A673 (cell line): Measurements from ENCODE around the gene FAN1. TPM values are rescaled to one million over a fixed set of nuclear protein-coding genes. Genes with fewer than 3 reads are reported as not detected.
A peak's percentile ranks its signal among the peaks of the same experiment; 100 is the strongest.

Experiments used
- Bru-seq: library from RNA; stranded (reverse); fragments of 400-500 nt; gene quantifications from one replicate; lab custom pipeline; 2021; lab: Mats Ljungman, UMichigan
- BruChase-seq, 2 experiments: library from RNA; stranded (reverse); fragments of 400-500 nt; gene quantifications; one replicate each; lab custom pipeline; 2021; lab: Mats Ljungman, UMichigan
- BruUV-seq: library from RNA; stranded (reverse); fragments of 400-500 nt; replicated peaks from 2 replicates; lab custom pipeline; 2021; lab: Mats Ljungman, UMichigan
- CTCF ChIA-PET: fragments of 300-600 bp; sonication (Branson Sonifier 250); formaldehyde crosslinking; loops from one replicate; lab custom pipeline; 2022; ENCODE audit warnings: antibody characterized with exemption; lab: Charles Lee
- POLR2A ChIA-PET: fragments of 300-600 bp; sonication (Branson Sonifier 250); formaldehyde crosslinking; loops from one replicate; lab custom pipeline; 2022; ENCODE audit warnings: antibody characterized with exemption; ENCODE audit not compliant: low non-redundant PET; lab: Charles Lee
- DNase-seq: peaks from one replicate; pipeline ENCODE4 v3.0.0-alpha.2; 2015; ENCODE audit warnings: low spot score
- H3K27ac ChIP-seq: fragments of 200-600 bp; sonication (generic); 2 replicates; pipeline ENCODE4 v1.5.1; 2016; ENCODE audit warnings: mixed run types, low read depth, mild to moderate bottlenecking, mixed read lengths, antibody characterized with exemption, low read length; ENCODE audit not compliant: poor library complexity, severe bottlenecking
- H3K27me3 ChIP-seq: fragments of 200-600 bp; sonication (generic); replicated peaks from 2 replicates; pipeline ENCODE4 v1.6.1; 2017; ENCODE audit warnings: mixed run types, low read depth, mild to moderate bottlenecking, mixed read lengths, antibody characterized with exemption, low read length; ENCODE audit not compliant: insufficient read depth, poor library complexity
- H3K36me3 ChIP-seq: fragments of 200-600 bp; sonication (generic); 2 replicates; pipeline ENCODE4 v1.6.1; 2016; ENCODE audit warnings: mixed run types, mild to moderate bottlenecking, mixed read lengths, antibody characterized with exemption, low read length; ENCODE audit not compliant: insufficient read depth, poor library complexity, severe bottlenecking
- H3K4me1 ChIP-seq: fragments of 200-600 bp; sonication (generic); 2 replicates; pipeline ENCODE4 v1.6.1; 2017; ENCODE audit warnings: mixed run types, mild to moderate bottlenecking, mixed read lengths, antibody characterized with exemption, low read length; ENCODE audit not compliant: insufficient read depth, poor library complexity, severe bottlenecking
- H3K4me3 ChIP-seq: fragments of 200-600 bp; sonication (generic); 2 replicates; pipeline ENCODE4 v1.5.1; 2016; ENCODE audit warnings: low read depth, mixed run types, mild to moderate bottlenecking, mixed read lengths, low read length; ENCODE audit not compliant: poor library complexity, severe bottlenecking
- H3K9me3 ChIP-seq: fragments of 200-600 bp; sonication (generic); 2 replicates; pipeline ENCODE4 v1.6.1; 2016; ENCODE audit warnings: mixed run types, low read depth, mild to moderate bottlenecking, mixed read lengths, antibody characterized with exemption, low read length; ENCODE audit not compliant: poor library complexity, severe bottlenecking
- EZH2 ChIP-seq: fragments of 200-600 bp; sonication (generic); IDR thresholded peaks from 2 replicates; pipeline ENCODE4 v1.6.1; 2017; ENCODE audit warnings: borderline replicate concordance, low read depth, mild to moderate bottlenecking, mixed read lengths, antibody characterized with exemption, low read length; ENCODE audit not compliant: poor library complexity, severe bottlenecking
- intact Hi-C: fragments of 100-400 bp; cut with micrococcal nuclease; formaldehyde crosslinking; loops from one replicate; pipeline ENCODE4 v1.10.0; 2022; ENCODE audit not compliant: unreplicated experiment
- long read RNA-seq: library from polyadenylated mRNA; stranded (forward); transcript quantifications from one replicate; pipeline ENCODE4 v2.0.0, GENCODE V29; 2022
- total RNA-seq: library from RNA; stranded (reverse); gene quantifications from 2 replicates; pipeline ENCODE4 v1.2.3, GENCODE V29; 2021
- TF ChIP-seq, protein P1 (sequence below): fragments of 300-800, 200-600 bp; sonication (generic); conservative IDR thresholded peaks from 2 replicates; pipeline ENCODE4 v1.5.1; 2017; ENCODE audit warnings: low read depth, mild to moderate bottlenecking, antibody characterized with exemption, low read length, moderate library complexity, mixed read lengths

The FAN1 gene
- total RNA-seq (33.1 and 36.2 TPM in 2 replicates), Bru-seq, nascent RNA (percentile 87 among the genes with signal in this experiment), BruChase-seq, experiment 1, labeled RNA remaining after a 2-hour chase (percentile 91 among the genes with signal in this experiment), BruChase-seq, experiment 2, labeled RNA remaining after a 6-hour chase (percentile 89 among the genes with signal in this experiment)
- long read RNA-seq, full-length matches to known transcripts, result 19 of 66 reads
- long read RNA-seq, partial matches to known transcripts, result 17 of 66 reads
- long read RNA-seq, other reads (novel, unspliced or antisense), result 30 of 66 reads

DNA sequence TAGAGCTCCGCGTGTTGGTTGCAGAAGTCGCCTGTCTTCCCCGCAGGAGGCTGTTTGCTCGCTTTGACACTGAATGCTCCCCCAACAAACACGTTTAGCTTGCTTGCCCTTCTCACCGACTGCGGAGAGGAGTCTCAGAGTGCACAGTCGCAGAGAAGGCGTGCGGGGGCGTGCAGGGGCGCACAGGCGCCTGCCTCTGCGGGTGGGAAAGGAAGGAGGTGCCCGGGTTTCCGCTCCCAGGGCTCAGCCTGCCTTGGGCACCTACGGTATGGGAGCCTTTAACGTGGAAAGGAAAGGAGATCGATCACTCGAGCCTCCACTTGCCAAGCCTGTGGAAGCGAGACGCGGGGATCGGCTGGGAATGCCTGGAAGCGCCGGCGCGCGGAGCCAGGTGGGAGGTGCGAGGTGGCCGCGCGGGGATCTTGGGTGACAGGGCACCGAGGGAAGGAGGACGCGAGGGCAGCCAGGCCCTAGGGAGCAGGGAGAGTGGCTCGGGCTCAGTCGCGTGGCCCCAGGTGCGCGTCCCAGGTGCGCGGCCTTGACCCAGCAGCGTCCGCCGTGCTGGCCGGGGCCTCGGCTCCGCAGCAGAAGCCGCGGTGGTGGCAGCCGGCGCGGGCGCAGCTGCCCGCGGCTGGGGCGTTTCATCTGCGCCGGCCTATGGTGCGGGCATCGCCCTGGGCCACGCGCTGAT is at the start of gene FAN1:
FAN1 (plus strand) TSS at position 419 of the 691 bp plus-strand sequence. CDS start 749 bp downstream, outside the sequence.
- intact Hi-C loops, result loop anchor here (5.0 kb wide), 1 partner anchor 89 kb away; the partner anchor contains the start of gene MTMR10
- CTCF ChIA-PET, result interaction anchor here (0.6 to 0.9 kb wide), 3 partner anchors 44 to 585 kb away, joined by 3 to 6 read pairs (median 4); no protein-coding TSS in a partner anchor
- BruUV-seq, result no TSS peak
- peaks cover 17% of the 10 kb centered on the region for H3K36me3 ChIP-seq
- TF ChIP-seq, protein P1, sequence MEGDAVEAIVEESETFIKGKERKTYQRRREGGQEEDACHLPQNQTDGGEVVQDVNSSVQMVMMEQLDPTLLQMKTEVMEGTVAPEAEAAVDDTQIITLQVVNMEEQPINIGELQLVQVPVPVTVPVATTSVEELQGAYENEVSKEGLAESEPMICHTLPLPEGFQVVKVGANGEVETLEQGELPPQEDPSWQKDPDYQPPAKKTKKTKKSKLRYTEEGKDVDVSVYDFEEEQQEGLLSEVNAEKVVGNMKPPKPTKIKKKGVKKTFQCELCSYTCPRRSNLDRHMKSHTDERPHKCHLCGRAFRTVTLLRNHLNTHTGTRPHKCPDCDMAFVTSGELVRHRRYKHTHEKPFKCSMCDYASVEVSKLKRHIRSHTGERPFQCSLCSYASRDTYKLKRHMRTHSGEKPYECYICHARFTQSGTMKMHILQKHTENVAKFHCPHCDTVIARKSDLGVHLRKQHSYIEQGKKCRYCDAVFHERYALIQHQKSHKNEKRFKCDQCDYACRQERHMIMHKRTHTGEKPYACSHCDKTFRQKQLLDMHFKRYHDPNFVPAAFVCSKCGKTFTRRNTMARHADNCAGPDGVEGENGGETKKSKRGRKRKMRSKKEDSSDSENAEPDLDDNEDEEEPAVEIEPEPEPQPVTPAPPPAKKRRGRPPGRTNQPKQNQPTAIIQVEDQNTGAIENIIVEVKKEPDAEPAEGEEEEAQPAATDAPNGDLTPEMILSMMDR, result 0 out of 2 replicates have a peak, but pooled peaks have one; percentile 27
- TF ChIP-seq EZH2, result no peak
- peak; percentile 98 for DNase-seq
- POLR2A ChIA-PET, result no interaction called here
- peak within 1 kb of the TSS; percentile 72 for H3K4me3 ChIP-seq
- peaks cover 9% of the 10 kb centered on the region for H3K4me1 ChIP-seq
- peak within 1 kb of the TSS; percentile 80 for H3K27ac ChIP-seq
- no peaks in the 10 kb centered on the region for H3K9me3 ChIP-seq
- H3K27me3 ChIP-seq, result no peaks in the 10 kb centered on the region

DNA sequence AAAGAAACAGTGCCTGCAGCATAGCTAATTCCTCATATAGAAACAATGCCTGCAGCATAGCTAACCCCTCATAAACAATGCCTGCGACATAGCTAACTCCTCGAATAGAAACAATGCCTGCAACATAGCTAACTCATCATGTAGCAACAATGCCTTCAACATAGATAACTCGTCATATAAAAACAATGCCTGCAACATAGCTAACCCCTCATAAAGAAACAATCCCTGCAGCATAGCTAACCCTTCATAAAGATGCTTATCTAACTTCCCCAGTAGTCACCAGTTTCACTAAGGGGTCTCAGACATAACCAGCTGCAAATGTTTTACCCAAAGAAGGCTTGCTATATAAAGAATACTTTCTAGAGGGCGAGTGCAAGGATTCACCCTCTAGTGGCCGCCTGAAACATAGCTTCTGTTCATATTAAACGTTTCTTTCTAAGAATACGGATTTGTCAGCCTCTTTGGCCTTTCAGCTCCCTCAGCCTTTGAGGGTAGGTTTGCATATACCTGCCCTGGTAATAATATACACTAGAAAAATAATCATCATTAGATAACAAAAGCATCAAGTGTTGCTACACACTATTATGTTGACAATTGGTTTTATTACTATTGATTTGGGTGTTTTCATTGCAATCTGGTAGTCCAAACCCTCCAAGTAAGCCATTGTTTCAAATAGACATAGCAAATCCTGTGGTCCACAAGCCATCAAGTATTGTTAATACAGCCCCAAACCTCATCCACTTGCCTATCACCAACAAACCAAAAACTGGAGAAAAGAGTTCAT is 44.4 kb upstream of the FAN1 start:
- intact Hi-C loops, result loop anchor here (5.0 kb wide), 1 partner anchor 628 kb away; no protein-coding TSS in a partner anchor
- H3K9me3 ChIP-seq, result no peaks in the 10 kb centered on the region
- no peaks in the 10 kb centered on the region for H3K27me3 ChIP-seq
- BruUV-seq, result no TSS peak
- DNase-seq, result peak; percentile 46
- no peaks in the 10 kb centered on the region for H3K36me3 ChIP-seq
- H3K4me3 ChIP-seq, result no peak overlapping the region
- H3K4me1 ChIP-seq, result no peaks in the 10 kb centered on the region
- TF ChIP-seq EZH2, result no peak
- TF ChIP-seq, protein P1, result peak; percentile 74
- POLR2A ChIA-PET, result interaction anchor here (0.7 kb wide), 1 partner anchor 488 kb away, joined by 3 read pairs; no protein-coding TSS in a partner anchor
- H3K27ac ChIP-seq, result no peak overlapping the region
- CTCF ChIA-PET, result interaction anchor here (0.6 to 1.3 kb wide), 3 partner anchors 35 to 270 kb away, joined by 3 to 6 read pairs (median 5); no protein-coding TSS in a partner anchor

DNA sequence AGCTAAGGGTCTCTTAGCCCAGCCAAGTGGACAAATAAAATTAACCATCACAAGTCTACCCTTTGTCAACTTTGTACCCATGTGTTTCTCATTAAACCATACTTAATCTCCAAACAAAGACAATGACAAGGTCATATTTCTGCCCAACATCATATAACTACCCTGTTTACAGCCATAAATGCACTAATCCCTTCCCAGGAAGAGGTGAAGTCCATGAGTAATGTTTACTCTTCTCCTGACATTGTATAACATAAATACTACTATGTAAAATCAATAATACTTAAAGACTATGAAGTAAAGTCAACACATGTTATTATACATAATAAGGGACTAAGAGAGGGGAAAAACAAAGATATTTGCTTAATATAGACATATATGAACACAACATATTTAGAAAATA is 38.5 kb upstream of the FAN1 start:
- intact Hi-C loops, result no loop called here

More for the DNA sequence above, 38.5 kb upstream of the FAN1 start:
- no TSS peak for BruUV-seq
- CTCF ChIA-PET, result no interaction called here
- no peaks in the 10 kb centered on the region for H3K36me3 ChIP-seq
- DNase-seq, result no peak
- no peaks in the 10 kb centered on the region for H3K27me3 ChIP-seq
- no peak overlapping the region for H3K27ac ChIP-seq
- POLR2A ChIA-PET, result no interaction called here
- TF ChIP-seq EZH2, result no peak
- TF ChIP-seq, protein P1, result no peak
- no peaks in the 10 kb centered on the region for H3K4me1 ChIP-seq
- no peaks in the 10 kb centered on the region for H3K9me3 ChIP-seq
- no peak overlapping the region for H3K4me3 ChIP-seq
